ENCODE data around the gene KASH5. TPM values are rescaled to one million over a fixed set of nuclear protein-coding genes. Genes with fewer than 3 reads are reported as not detected.

Gene KASH5
- total and polyA plus RNA-seq, 5 experiments from 2014 or later: 0.22 to 0.36 TPM; not detected in 3

DNA sequence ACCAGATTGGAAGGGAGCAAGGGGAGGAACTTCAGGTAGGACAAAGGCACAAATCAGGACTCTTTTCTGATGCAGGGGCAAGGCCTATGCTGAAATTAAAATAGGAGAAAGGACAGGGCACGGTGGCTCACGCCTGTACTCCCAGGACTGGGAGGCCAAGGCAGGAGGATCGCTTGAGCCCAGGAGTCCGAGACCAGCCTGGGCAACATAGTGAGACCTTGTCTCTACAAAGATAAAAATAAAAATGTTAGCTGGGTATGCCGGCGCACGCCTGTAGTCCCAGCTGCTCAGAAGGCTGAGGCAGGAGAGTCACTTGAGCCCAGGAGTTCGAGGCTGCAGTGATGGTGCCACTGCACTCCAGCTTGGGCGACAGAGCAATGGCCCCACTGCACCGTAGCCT is 47.6 kb downstream of the KASH5 start:
- H3K27me3 Mint-ChIP-seq: peaks cover 64 to 95% (median 78%) of the 10 kb centered on the region in 5 donors
- peaks cover 28 to 41% (median 39%) of the 10 kb centered on the region in 4 donors for H3K4me1 Mint-ChIP-seq
- H3K27ac Mint-ChIP-seq: no peak overlapping the region
- DNase-seq (no peak), ATAC-seq (no peak)
- H3K36me3 Mint-ChIP-seq: peaks cover 2 to 11% (median 2%) of the 10 kb centered on the region in 3 donors
- no peak overlapping the region for H3K4me3 Mint-ChIP-seq
- POLR2A ChIA-PET: interaction anchor here (0.5 to 1.6 kb wide), 3 partner anchors 9 to 30 kb away, joined by 3 to 6 read pairs (median 3); no protein-coding TSS in a partner anchor
- peaks cover 0 to 5% (median 0%) of the 10 kb centered on the region in 9 donors for H3K9me3 Mint-ChIP-seq

- H3K27ac Mint-ChIP-seq: peak overlapping the region in 3 of 10 donors; percentile 7 to 68 (median 18)
- H3K27me3 Mint-ChIP-seq: peaks cover 63 to 95% (median 80%) of the 10 kb centered on the region in 5 donors
- H3K4me3 Mint-ChIP-seq: peak overlapping the region in 3 of 10 donors; percentile 10 to 41 (median 37)
- H3K9me3 Mint-ChIP-seq: peaks cover 0 to 5% (median 0%) of the 10 kb centered on the region in 9 donors
- peak; percentile 21 to 68 for ATAC-seq
- H3K36me3 Mint-ChIP-seq: peaks cover 2 to 13% (median 5%) of the 10 kb centered on the region in 3 donors
- peaks cover 30 to 46% (median 39%) of the 10 kb centered on the region in 4 donors for H3K4me1 Mint-ChIP-seq
- peak in 8 of 10 donors; percentile 50 to 75 (median 57) for DNase-seq
- POLR2A ChIA-PET: interaction anchor here (1.2 to 1.6 kb wide), 2 partner anchors 31 to 104 kb away, joined by 3 to 6 read pairs; no protein-coding TSS in a partner anchor
Observed at GRCh38 chr19:49436381-49437017, 48.5 kb downstream of the KASH5 start.

DNA sequence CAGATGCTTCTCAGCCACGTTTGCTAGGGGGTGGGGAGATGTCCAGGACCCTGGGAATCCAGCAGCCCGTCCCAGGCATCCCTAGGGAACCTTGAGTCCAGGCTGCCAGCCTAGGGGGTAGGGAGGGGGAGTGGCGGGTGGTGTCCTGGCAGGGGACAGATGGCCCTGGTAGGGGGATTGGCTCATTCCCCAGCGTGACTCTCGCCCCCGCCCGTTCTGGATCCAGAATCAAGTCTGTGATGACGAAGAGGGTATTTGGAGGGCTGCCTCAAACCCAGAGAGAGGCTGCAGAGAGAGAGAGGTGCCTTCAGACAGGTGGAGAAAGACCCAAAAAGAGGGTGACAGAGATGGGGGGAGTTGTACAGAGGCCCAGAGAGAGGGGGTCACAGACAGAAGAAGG is 49.2 kb downstream of the KASH5 start:
- Mint-ChIP-seq H3K4me1 (peaks cover 34 to 50% (median 43%) of the 10 kb centered on the region in 4 donors), H3K27ac (peak overlapping the region in 1 of 10 donors; percentile 24), H3K36me3 (peaks cover 2 to 11% (median 5%) of the 10 kb centered on the region in 3 donors), H3K9me3 (peaks cover 0 to 2% (median 0%) of the 10 kb centered on the region in 9 donors), H3K4me3 (peak overlapping the region in 1 of 10 donors; percentile 37), H3K27me3 (peaks cover 66 to 95% (median 83%) of the 10 kb centered on the region in 5 donors)
- POLR2A ChIA-PET: interaction anchor here (1.2 kb wide), 1 partner anchor 105 kb away, joined by 3 read pairs; no protein-coding TSS in a partner anchor
- DNase-seq (no peak), ATAC-seq (no peak)

GRCh38 chr19:49438261-49438660 is 50.2 kb downstream of the KASH5 start:
- Mint-ChIP-seq H3K9me3 (peaks cover 0 to 2% (median 0%) of the 10 kb centered on the region in 9 donors), H3K27me3 (peaks cover 61 to 92% (median 83%) of the 10 kb centered on the region in 5 donors), H3K4me3 (no peak overlapping the region), H3K27ac (no peak overlapping the region), H3K4me1 (peaks cover 34 to 52% (median 42%) of the 10 kb centered on the region in 4 donors), H3K36me3 (peaks cover 2 to 9% (median 5%) of the 10 kb centered on the region in 3 donors)
- DNase-seq: no peak
- ATAC-seq: no peak
- POLR2A ChIA-PET: interaction anchor here (2.8 kb wide), 1 partner anchor 13 kb away, joined by 11 read pairs; the partner anchor contains the start of gene GFY

GRCh38 chr19:49439836-49440235 is 51.8 kb downstream of the KASH5 start:
- Mint-ChIP-seq H3K36me3 (peaks cover 2 to 9% (median 5%) of the 10 kb centered on the region in 3 donors), H3K27me3 (peaks cover 57 to 81% (median 73%) of the 10 kb centered on the region in 5 donors), H3K27ac (peak overlapping the region in 1 of 10 donors; percentile 31), H3K4me1 (peaks cover 38 to 60% (median 46%) of the 10 kb centered on the region in 4 donors), H3K9me3 (no peaks in the 10 kb centered on the region), H3K4me3 (no peak overlapping the region)
- POLR2A ChIA-PET: interaction anchor here (1.1 to 2.8 kb wide), 4 partner anchors 12 to 46 kb away, joined by 3 to 11 read pairs (median 7); partner anchors contain the start of gene GFY
- DNase-seq (no peak), ATAC-seq (no peak)

GRCh38 chr19:49440439-49441209 is 52.6 kb downstream of the KASH5 start:
- H3K27ac Mint-ChIP-seq: peak overlapping the region in 4 of 10 donors; percentile 13 to 73 (median 24)
- peak overlapping the region; percentile 3 to 83 (median 57) for H3K4me3 Mint-ChIP-seq
- H3K36me3 Mint-ChIP-seq: peaks cover 2 to 6% (median 5%) of the 10 kb centered on the region in 3 donors
- DNase-seq (no peak), ATAC-seq (no peak)
- H3K9me3 Mint-ChIP-seq: no peaks in the 10 kb centered on the region
- H3K4me1 Mint-ChIP-seq: peaks cover 35 to 60% (median 48%) of the 10 kb centered on the region in 4 donors
- peaks cover 50 to 73% (median 65%) of the 10 kb centered on the region in 5 donors for H3K27me3 Mint-ChIP-seq
- POLR2A ChIA-PET: interaction anchor here (0.8 to 2.8 kb wide), 5 partner anchors 13 to 48 kb away, joined by 3 to 11 read pairs (median 6); partner anchors contain the start of gene GFY

- Mint-ChIP-seq H3K4me1 (peaks cover 33 to 54% (median 43%) of the 10 kb centered on the region in 4 donors), H3K9me3 (no peaks in the 10 kb centered on the region), H3K4me3 (peak within 1 kb of the TSS; percentile 76 to 90 (median 84)), H3K36me3 (peaks cover 2 to 8% (median 5%) of the 10 kb centered on the region in 3 donors), H3K27ac (peak within 1 kb of the TSS in 9 of 10 donors; percentile 19 to 84 (median 34)), H3K27me3 (peaks cover 44 to 65% (median 58%) of the 10 kb centered on the region in 5 donors)
- peak in 5 of 10 donors; percentile 27 to 72 (median 59) for DNase-seq
- POLR2A ChIA-PET: interaction anchor here (0.6 to 2.4 kb wide), 7 partner anchors 10 to 51 kb away, joined by 3 to 11 read pairs (median 5); partner anchors contain the start of gene PIH1D1
- no peak for ATAC-seq
Observed at GRCh38 chr19:49441210-49441959, 53.3 kb downstream of the KASH5 start, which contains the start of gene SLC17A7. SLC17A7 (minus strand) TSS chr19:49441527; CDS start chr19:49441379, 148 bp downstream.

DNA sequence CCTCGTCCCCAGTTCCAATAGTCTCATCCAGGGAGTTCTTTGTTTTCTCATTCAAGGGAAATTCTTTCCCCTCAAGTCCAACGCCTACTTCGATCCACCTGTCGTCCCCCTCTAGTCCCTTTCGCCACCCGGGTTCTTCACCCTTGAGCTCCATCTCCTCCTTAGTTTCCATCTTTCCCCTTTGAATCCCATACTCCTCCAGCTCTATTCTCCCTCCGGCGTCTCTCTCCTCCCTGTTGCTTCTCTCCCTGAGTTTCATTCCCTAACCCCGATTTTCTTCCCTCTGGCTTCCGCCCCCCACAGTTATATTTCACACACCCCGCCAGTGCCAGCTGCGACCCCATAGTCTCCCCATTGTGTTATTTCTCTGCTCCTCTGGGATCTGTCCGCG is 53.9 kb downstream of the KASH5 start:
- H3K4me1 Mint-ChIP-seq: peaks cover 31 to 50% (median 41%) of the 10 kb centered on the region in 4 donors
- DNase-seq (no peak), ATAC-seq (no peak)
- H3K9me3 Mint-ChIP-seq: no peaks in the 10 kb centered on the region
- POLR2A ChIA-PET: interaction anchor here (0.6 to 1.9 kb wide), 8 partner anchors 10 to 108 kb away, joined by 3 to 11 read pairs (median 5); partner anchors contain the start of gene PIH1D1
- peak overlapping the region; percentile 76 to 90 (median 84) for H3K4me3 Mint-ChIP-seq
- peaks cover 2 to 14% (median 5%) of the 10 kb centered on the region in 3 donors for H3K36me3 Mint-ChIP-seq
- H3K27ac Mint-ChIP-seq: peak overlapping the region in 6 of 10 donors; percentile 19 to 84 (median 34)
- H3K27me3 Mint-ChIP-seq: peaks cover 40 to 60% (median 53%) of the 10 kb centered on the region in 5 donors

GRCh38 chr19:49442354-49442753 is 54.3 kb downstream of the KASH5 start:
- Mint-ChIP-seq H3K4me1 (peaks cover 30 to 46% (median 41%) of the 10 kb centered on the region in 4 donors), H3K27ac (peak overlapping the region in 4 of 10 donors; percentile 29 to 84 (median 38)), H3K9me3 (no peaks in the 10 kb centered on the region), H3K4me3 (peak overlapping the region; percentile 76 to 90 (median 84)), H3K27me3 (peaks cover 39 to 56% (median 49%) of the 10 kb centered on the region in 5 donors), H3K36me3 (peaks cover 2 to 14% (median 5%) of the 10 kb centered on the region in 3 donors)
- ATAC-seq (no peak), DNase-seq (no peak)
- POLR2A ChIA-PET: interaction anchor here (0.6 to 1.9 kb wide), 10 partner anchors 9 to 108 kb away, joined by 3 to 11 read pairs (median 4); partner anchors contain the start of genes ALDH16A1 and PIH1D1

- Mint-ChIP-seq H3K4me1 (peaks cover 26 to 46% (median 41%) of the 10 kb centered on the region in 4 donors), H3K27me3 (peaks cover 37 to 51% (median 44%) of the 10 kb centered on the region in 5 donors), H3K9me3 (no peaks in the 10 kb centered on the region), H3K27ac (peak overlapping the region in 8 of 10 donors; percentile 14 to 96 (median 92)), H3K36me3 (peaks cover 2 to 14% (median 5%) of the 10 kb centered on the region in 3 donors), H3K4me3 (peak overlapping the region; percentile 77 to 90 (median 84))
- POLR2A ChIA-PET: interaction anchor here (0.6 to 1.9 kb wide), 10 partner anchors 9 to 109 kb away, joined by 3 to 11 read pairs (median 4); partner anchors contain the start of genes ALDH16A1 and PIH1D1
- DNase-seq: peak in 3 of 10 donors; percentile 50 to 72 (median 59)
- ATAC-seq: peak; percentile 0 to 19
Observed at GRCh38 chr19:49442771-49443365, 54.8 kb downstream of the KASH5 start.
